ENCODE results near the gene DYSF.

DYSF gene

GRCh38 chr2:71610671-71611070 lies 157.3 kb downstream of the DYSF start:
- Histone ChIP-seq H3K4me1 (ENCODE audit: low read length) (no peaks in the 10 kb centered on the region), H3K9me3 (replicated peaks; ENCODE audit: insufficient read depth, low read length) (no peaks in the 10 kb centered on the region), H3F3A (ENCODE audit: insufficient read depth, low read length) (no peaks in the 10 kb centered on the region), H2AFZ (ENCODE audit: low read length) (no peak overlapping the region), H3K9me2 (replicated peaks; ENCODE audit: insufficient read depth, low read length) (no peaks in the 10 kb centered on the region), H3K9ac (ENCODE audit: low read length) (no peak overlapping the region), H3K4me2 (ENCODE audit: low read depth, low read length) (no peak overlapping the region), H3K27me3 (replicated peaks; ENCODE audit: insufficient read depth, low read length) (no peaks in the 10 kb centered on the region), H3K79me2 (ENCODE audit: low read length) (no peaks in the 10 kb centered on the region), H3K4me3 (ENCODE audit: low read length) (no peak overlapping the region), H4K20me1 (ENCODE audit: insufficient read depth, low read length) (no peaks in the 10 kb centered on the region), H3K27ac (ENCODE audit: low read length) (no peak overlapping the region), H3K36me3 (replicated peaks; ENCODE audit: insufficient read depth, low read length) (no peaks in the 10 kb centered on the region)
- TF ChIP-seq EZH2phosphoT487 (IDR thresholded peaks at IDR 0.05; ENCODE audit: low read length) (no peak), CTCF (IDR thresholded peaks at IDR 0.05; ENCODE audit: low read length) (no peak), EZH2 (optimal IDR thresholded peaks at IDR 0.05; ENCODE audit: low read depth, low read length) (no peak)
- DNase-seq, result no peak

GRCh38 chr2:71611247-71611646 lies 157.9 kb downstream of the DYSF start:
- DNase-seq, result no peak
- H4K20me1 ChIP-seq (ENCODE audit: insufficient read depth, low read length), result no peaks in the 10 kb centered on the region
- no peak overlapping the region for H3K27ac ChIP-seq (ENCODE audit: low read length)
- H3K9ac ChIP-seq (ENCODE audit: low read length), result no peak overlapping the region
- no peak overlapping the region for H2AFZ ChIP-seq (ENCODE audit: low read length)
- no peaks in the 10 kb centered on the region for H3K9me2 ChIP-seq (replicated peaks; ENCODE audit: insufficient read depth, low read length)
- no peak overlapping the region for H3K4me2 ChIP-seq (ENCODE audit: low read depth, low read length)
- no peak overlapping the region for H3K4me3 ChIP-seq (ENCODE audit: low read length)
- H3K79me2 ChIP-seq (ENCODE audit: low read length), result no peaks in the 10 kb centered on the region
- H3K27me3 ChIP-seq (replicated peaks; ENCODE audit: insufficient read depth, low read length), result no peaks in the 10 kb centered on the region
- no peaks in the 10 kb centered on the region for H3F3A ChIP-seq (ENCODE audit: insufficient read depth, low read length)
- H3K9me3 ChIP-seq (replicated peaks; ENCODE audit: insufficient read depth, low read length), result no peaks in the 10 kb centered on the region
- H3K4me1 ChIP-seq (ENCODE audit: low read length), result no peaks in the 10 kb centered on the region
- no peaks in the 10 kb centered on the region for H3K36me3 ChIP-seq (replicated peaks; ENCODE audit: insufficient read depth, low read length)
- no peak for TF ChIP-seq EZH2phosphoT487 (IDR thresholded peaks at IDR 0.05; ENCODE audit: low read length)
- no peak for TF ChIP-seq CTCF (IDR thresholded peaks at IDR 0.05; ENCODE audit: low read length)
- TF ChIP-seq EZH2 (optimal IDR thresholded peaks at IDR 0.05; ENCODE audit: low read depth, low read length), result no peak

GRCh38 chr2:71611781-71612527 lies 158.6 kb downstream of the DYSF start:
- H3K9me3 ChIP-seq (replicated peaks; ENCODE audit: insufficient read depth, low read length), result no peaks in the 10 kb centered on the region
- H2AFZ ChIP-seq (ENCODE audit: low read length), result no peak overlapping the region
- H3K79me2 ChIP-seq (ENCODE audit: low read length), result no peaks in the 10 kb centered on the region
- no peaks in the 10 kb centered on the region for H4K20me1 ChIP-seq (ENCODE audit: insufficient read depth, low read length)
- no peaks in the 10 kb centered on the region for H3F3A ChIP-seq (ENCODE audit: insufficient read depth, low read length)
- H3K36me3 ChIP-seq (replicated peaks; ENCODE audit: insufficient read depth, low read length), result no peaks in the 10 kb centered on the region
- no peak overlapping the region for H3K4me2 ChIP-seq (ENCODE audit: low read depth, low read length)
- no peak overlapping the region for H3K27ac ChIP-seq (ENCODE audit: low read length)
- H3K9me2 ChIP-seq (replicated peaks; ENCODE audit: insufficient read depth, low read length), result no peaks in the 10 kb centered on the region
- no peaks in the 10 kb centered on the region for H3K27me3 ChIP-seq (replicated peaks; ENCODE audit: insufficient read depth, low read length)
- H3K4me1 ChIP-seq (ENCODE audit: low read length), result no peaks in the 10 kb centered on the region
- TF ChIP-seq EZH2 (optimal IDR thresholded peaks at IDR 0.05; ENCODE audit: low read depth, low read length) (no peak), EZH2phosphoT487 (IDR thresholded peaks at IDR 0.05; ENCODE audit: low read length) (no peak), CTCF (IDR thresholded peaks at IDR 0.05; ENCODE audit: low read length) (no peak)
- no peak for DNase-seq
- H3K9ac ChIP-seq (ENCODE audit: low read length), result no peak overlapping the region
- no peak overlapping the region for H3K4me3 ChIP-seq (ENCODE audit: low read length)
